ENCODE measurements around the gene OPCML.

The OPCML gene

DNA sequence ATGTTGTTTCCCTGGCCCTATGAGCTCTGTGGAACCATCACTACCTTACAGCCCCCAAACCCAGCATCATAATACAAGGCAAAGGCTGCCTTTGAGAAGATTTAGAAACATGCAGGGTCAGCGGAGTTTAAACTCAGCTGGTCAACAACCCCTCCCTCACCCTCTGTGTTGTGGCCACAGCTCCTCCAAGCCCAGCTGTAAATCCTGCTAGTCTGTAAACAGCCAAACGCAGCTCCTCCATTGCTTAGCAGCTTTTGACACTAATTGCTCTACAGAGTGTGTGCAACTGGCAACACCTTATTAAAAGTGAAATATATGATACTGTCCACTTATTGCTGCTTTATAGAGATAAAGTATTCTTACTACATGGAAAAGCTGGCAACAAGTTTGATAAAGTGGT, 29.1 kb downstream of the OPCML start:
- DNase-seq, result no peak

DNA sequence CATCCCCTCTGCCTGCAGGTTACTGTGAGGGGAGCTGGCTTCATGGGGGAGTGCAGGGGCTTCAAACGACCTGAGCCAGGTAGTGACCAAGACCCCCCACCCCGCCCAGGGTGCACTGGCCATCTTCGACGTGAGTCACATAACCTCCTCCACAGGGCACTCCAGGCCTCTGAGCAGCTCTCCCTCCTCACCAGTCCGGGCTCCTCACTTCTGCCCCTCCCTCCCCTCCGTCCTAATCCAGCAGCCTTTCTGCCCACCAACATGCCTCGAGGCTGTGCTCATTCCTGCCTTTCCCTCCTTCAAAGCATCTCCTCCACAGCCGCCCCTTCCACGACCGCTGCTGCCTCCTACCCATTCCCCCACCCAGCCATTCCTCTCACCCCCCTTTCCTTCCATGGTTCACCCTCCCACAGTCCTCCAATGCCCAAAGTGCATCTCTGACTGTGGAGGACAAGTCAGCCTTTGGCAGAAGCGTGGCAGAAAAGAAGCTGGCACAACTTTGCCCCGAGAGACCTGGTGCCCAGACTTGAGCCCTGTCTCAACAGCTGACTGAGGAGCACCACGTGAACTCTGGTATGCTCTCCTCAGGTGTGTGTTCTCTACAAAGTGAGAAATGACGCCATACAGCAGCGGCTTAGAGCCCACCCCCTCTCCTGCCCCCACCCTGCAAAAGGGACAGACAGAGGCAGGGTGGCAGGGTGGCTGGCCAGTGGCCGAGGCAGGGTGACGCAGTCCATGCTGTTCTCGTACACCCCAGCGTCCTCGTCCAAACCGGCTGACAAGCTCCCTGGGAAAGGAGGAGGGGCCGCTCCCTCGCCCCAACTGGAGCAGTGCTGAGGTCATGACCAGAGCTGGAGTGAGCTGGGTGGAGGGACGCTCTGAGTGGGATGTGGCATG, 30.4 kb downstream of the OPCML start:
- no peak for DNase-seq

GRCh38 chr11:133500936-133501335, 31.4 kb downstream of the OPCML start:
- no peak for DNase-seq

DNA sequence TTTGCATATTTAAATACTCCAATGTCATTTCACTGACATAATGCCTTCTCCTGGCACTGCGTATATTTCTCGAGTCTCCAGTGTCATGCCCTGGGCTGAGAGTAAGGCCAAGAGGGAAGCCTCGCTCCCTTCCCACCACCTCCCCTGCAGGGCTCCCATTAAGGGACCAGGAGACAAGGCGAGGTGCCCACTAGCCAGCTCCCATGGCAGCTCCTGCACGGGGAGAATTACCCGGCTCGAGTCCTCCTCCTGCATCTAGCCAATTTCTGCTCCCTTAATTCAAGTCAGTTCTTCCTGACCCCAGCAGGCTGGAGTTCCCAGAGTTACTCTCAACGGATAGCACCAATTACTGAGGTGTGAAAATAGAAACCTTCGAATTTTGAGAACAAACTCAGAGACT, 31.9 kb downstream of the OPCML start:
- DNase-seq, result no peak

DNA sequence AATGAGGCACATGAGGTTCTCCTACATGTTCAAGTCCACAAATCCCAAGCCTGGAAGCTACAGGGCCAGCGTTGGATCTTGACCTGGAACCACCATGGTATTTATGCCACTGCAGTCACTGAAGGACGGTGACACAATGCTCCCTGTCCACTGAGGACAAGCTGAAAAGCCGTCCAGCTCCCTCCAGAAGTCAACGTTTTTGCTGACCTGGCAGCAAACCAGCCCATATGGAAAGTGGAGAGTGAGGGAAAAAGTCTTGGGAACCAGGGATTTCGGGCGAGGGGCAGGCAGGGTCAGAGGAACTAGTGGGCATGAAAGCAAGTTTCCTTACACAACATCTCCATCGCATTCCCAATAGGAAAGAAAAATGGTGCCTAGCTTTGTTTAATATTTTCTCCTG, 33.3 kb downstream of the OPCML start:
- no peak for DNase-seq

- DNase-seq, result no peak
Observed at GRCh38 chr11:133497477-133498140, 34.7 kb downstream of the OPCML start.

- DNase-seq, result no peak
Observed at GRCh38 chr11:133492895-133493294, 39.4 kb downstream of the OPCML start.

GRCh38 chr11:133491680-133492383, 40.5 kb downstream of the OPCML start:
- DNase-seq, result no peak

DNA sequence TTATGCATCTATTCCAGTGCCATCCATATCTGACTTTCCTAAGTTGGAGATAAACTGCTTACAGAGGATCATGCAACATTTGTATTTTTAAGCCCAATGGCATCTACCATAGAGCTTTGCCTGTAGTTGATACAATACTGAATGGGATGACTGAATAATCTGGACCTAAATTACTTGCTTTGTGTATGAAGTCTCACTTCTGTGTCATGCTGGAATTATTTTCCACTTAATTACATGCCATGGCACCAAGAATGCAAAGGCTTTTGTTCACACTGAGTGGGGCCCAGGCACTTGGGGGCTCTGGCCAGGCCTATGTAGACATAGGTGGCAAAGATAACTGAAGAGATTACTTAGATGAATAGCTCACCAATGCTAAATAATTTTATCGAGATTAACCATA, 51.6 kb downstream of the OPCML start:
- no peak for DNase-seq

- no peak for DNase-seq
Observed at GRCh38 chr11:133479209-133479608, 53.1 kb downstream of the OPCML start.

GRCh38 chr11:133477251-133477625, 55.1 kb downstream of the OPCML start:
- DNase-seq, result no peak

DNA sequence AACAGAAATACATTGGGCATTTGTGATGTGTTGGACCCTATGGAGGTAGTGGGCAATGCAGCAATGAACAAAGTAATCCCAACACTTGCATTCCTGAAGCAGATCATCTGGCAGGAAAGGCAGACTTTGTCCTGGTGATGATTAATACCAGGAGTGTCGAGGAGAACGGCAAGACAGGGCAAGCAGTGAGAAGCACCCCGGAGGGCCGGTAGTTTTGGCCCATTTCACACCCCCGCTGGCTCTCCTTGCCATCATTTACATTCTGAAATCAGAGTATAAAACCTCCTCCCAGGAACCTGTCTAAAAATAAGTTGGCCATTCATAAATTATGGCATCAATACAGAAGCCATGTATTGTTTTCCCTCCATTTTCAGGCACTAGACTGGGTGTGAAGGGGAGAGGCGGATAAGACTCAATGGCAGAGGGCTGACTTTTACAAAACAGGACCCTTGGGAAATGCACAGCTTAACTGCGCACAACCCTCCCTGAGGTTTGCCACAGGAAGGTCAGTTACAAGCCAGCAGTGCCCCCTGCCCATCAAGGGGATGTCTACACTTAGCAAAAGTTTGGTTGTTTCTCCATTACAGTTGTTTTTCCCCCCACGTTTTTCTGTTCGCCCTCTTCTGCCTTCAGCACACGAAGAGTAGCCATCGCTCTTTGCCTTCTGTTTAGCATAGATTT, 55.6 kb downstream of the OPCML start:
- DNase-seq, result no peak

GRCh38 chr11:133474461-133474860, 57.8 kb downstream of the OPCML start:
- no peak for DNase-seq

DNA sequence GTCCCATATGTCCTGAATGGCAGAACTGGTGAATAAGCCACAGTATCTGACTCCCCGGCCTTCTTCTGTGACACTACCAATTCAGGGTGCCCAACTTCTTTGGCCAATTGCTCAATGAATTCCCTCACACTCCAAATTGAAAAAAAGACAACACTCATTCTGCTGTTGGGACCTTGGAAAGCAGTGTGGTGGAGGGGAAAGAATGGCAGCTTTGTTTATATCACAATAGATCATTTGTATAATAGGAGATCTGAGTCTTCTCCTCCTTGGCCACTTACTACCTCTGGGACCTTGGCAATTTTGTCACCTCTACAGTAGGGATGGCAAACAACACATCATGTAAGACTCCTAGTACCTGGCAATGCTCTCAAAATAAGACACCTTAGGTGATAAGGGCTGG, 64.6 kb downstream of the OPCML start:
- DNase-seq, result no peak

DNA sequence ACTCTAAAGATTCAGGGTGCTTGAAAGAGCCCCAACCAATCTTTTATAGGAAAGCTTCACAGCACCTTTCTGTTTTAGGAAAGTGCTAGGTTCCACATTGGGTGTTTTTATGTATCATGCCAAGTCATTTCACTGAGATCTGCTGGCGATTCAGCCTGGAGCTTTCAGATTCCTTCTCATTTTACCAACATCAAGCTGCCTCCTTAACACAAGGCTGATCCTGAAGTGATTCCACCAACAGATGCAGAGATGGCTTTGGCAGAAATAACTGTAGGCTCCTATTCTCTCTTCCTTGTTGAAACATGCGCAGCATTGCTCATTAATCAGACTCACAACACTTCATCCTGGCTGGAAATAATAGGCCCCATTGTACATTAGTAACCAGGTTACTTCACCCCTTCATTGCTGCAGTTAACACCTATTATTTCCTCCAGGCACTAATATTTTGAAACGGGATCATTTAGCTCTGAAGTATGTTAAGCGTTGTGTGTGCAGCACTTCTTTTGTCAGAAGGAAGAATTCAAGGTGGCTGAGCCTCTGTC, 89.0 kb downstream of the OPCML start:
- DNase-seq, result no peak

DNA sequence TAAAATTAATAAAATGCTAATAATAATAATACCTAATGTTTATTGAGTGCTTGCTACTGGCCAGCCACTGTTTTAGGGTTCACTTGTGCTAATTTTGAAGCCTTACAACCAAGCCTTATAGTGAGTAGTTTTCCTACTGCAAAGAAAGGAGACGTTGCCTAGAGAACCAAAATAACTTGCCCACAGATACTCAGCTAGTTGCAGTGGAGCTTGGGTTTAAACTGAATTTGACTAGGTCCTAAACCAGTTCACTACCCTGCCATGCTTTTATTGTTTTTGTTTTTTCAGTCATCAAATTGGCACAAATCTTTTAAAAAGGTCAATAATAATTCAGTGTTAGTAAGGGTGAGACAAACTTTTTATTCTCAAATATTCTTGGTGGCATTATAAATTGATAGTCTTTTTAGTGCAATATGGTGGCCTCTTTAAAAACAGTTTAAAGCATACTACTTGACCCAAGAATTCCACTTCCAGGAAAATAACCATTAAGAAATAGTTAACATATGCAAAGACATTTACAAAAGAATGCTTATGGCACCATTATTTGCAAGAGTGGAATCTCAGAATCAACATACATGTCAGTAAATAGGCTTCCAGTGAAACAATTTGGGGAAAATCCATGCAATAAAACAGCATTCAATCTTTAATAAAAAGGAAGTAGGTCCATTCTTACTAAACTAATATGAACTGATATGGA, 90.2 kb downstream of the OPCML start:
- DNase-seq, result no peak

GRCh38 chr11:133425992-133426391, 106.3 kb downstream of the OPCML start:
- DNase-seq, result no peak

GRCh38 chr11:133425245-133425644, 107.1 kb downstream of the OPCML start:
- DNase-seq, result no peak

DNA sequence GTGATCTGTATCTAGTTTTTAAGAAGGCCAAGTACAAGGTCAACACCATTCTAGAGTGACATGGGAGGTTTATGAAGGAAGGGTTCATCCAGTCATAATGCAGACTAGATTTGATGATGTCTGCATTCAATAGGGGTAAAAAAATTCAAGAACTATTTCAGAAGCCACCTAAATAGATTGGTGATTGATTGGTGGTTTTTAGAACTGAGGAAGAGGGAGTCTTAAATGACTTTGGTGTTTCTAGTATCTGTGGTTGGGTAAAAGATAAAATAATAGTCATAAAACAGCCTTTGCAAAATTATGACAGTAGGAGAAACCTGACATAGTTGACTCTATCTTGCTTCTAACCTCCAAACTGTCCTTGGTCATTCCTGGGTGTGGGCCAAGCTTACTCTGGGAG, 114.1 kb downstream of the OPCML start:
- DNase-seq, result no peak

DNA sequence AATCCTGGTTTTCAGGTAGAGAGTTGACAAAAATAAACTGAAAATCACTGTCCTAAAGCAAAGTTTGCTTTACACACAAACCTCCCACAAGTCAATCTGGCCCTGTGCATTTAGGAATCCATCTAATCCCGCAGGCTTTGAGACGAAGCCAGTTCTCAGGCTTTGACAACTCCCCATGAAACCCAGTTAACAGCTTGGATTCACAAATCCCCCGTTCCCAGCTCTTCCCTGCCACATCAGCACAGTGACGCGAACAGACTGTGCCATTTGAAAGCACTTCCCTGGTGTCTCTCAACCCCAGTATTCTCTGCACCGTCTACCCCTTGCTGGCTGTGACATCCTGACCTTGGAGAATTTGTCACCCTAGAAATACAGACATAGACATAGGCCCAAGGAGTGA, 117.8 kb downstream of the OPCML start:
- no peak for DNase-seq

GRCh38 chr11:133413703-133414102, 118.6 kb downstream of the OPCML start:
- DNase-seq, result no peak

GRCh38 chr11:133409799-133410198, 122.5 kb downstream of the OPCML start:
- DNase-seq, result no peak
